ENCODE data around the gene CCL14. TPM values are rescaled to one million over a fixed set of nuclear protein-coding genes. Genes with fewer than 3 reads are reported as not detected.

CCL14 gene
- total and polyA plus RNA-seq, 2 donors from 2014 or later = 14.2 to 134 TPM

DNA sequence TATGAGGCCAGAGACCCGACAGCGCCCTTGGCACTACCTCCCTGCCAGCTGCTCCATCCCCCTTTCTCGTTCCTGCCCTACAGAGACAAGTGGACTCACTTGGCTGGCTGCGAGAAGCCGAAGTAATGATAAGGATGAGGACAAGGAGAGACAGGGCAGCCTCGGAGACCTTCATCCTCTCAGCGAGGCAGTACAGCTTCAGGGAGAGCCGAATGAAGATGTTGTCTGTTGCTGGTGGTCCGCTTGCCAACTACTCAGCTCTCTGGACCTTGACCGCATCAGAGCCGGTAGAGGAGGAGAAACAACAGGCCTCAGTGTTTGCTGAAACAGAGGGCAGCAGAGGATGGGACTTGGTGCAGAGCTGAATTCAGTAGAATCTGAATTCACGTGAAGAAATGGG, 5.3 kb downstream of the CCL14 start, which contains the start of gene CCL16:
CCL16 (minus strand) TSS at position 252 of the 400 bp plus-strand sequence; CDS start at position 175, 77 bp downstream.
- Histone ChIP-seq H3K4me3 (ENCODE audit: low read length in 3 of 3) (no peak within 1 kb of the TSS), H3K4me1 (ENCODE audit: control insufficient read depth in 2 of 3, insufficient read depth in 2 of 3, low read depth in 1 of 3, low read length in 3 of 3) (no peaks in the 10 kb centered on the region), H3K9ac (ENCODE audit: low read length in 3 of 3) (no peak within 1 kb of the TSS), H3K9me3 (ENCODE audit: control insufficient read depth in 2 of 3, insufficient read depth in 1 of 3, low read length in 3 of 3) (no peaks in the 10 kb centered on the region), H3K36me3 (ENCODE audit: control insufficient read depth in 2 of 3, insufficient read depth in 3 of 3, low read length in 3 of 3) (no peaks in the 10 kb centered on the region), H3K27ac (ENCODE audit: low read depth in 2 of 2, low read length in 2 of 2) (no peak within 1 kb of the TSS), H3K27me3 (ENCODE audit: control insufficient read depth, insufficient read depth, low read length) (no peaks in the 10 kb centered on the region)
- no peak for DNase-seq
- FAIRE-seq = no peak
- intact Hi-C loops (cut with DNase I) = no loop called here
- TF ChIP-seq, protein P1, sequence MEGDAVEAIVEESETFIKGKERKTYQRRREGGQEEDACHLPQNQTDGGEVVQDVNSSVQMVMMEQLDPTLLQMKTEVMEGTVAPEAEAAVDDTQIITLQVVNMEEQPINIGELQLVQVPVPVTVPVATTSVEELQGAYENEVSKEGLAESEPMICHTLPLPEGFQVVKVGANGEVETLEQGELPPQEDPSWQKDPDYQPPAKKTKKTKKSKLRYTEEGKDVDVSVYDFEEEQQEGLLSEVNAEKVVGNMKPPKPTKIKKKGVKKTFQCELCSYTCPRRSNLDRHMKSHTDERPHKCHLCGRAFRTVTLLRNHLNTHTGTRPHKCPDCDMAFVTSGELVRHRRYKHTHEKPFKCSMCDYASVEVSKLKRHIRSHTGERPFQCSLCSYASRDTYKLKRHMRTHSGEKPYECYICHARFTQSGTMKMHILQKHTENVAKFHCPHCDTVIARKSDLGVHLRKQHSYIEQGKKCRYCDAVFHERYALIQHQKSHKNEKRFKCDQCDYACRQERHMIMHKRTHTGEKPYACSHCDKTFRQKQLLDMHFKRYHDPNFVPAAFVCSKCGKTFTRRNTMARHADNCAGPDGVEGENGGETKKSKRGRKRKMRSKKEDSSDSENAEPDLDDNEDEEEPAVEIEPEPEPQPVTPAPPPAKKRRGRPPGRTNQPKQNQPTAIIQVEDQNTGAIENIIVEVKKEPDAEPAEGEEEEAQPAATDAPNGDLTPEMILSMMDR (IDR thresholded peaks at IDR 0.05; ENCODE audit: borderline replicate concordance, extremely low read depth, insufficient read depth) = no peak

DNA sequence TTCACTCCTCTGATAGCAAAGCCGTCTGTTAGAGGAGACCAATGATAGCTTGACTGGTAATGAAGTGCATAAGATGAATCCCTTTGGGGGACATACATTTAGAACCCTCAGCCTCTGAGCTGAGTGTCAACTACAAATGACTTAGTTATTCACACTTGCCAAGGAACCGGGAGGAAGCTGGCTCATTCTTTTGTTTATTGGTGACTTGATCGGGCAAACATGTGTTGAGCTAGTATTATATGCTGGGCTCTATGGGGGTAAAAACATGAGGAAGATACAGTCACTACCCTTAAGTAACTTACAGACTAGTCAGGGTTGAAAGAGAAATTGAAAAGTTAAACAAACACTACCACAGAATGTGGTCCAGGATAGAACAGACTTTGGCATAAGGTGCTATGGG, 8.2 kb downstream of the CCL14 start:
- Histone ChIP-seq H3K36me3 (ENCODE audit: control insufficient read depth in 2 of 3, insufficient read depth in 3 of 3, low read length in 3 of 3) (no peaks in the 10 kb centered on the region), H3K9ac (ENCODE audit: low read length in 3 of 3) (no peak overlapping the region), H3K9me3 (ENCODE audit: control insufficient read depth in 2 of 3, insufficient read depth in 1 of 3, low read length in 3 of 3) (no peaks in the 10 kb centered on the region), H3K4me3 (ENCODE audit: low read length in 3 of 3) (no peak overlapping the region), H3K4me1 (ENCODE audit: control insufficient read depth in 2 of 3, insufficient read depth in 2 of 3, low read depth in 1 of 3, low read length in 3 of 3) (peaks cover 0 to 8% (median 5%) of the 10 kb centered on the region in 3 donors), H3K27ac (ENCODE audit: low read depth in 2 of 2, low read length in 2 of 2) (no peak overlapping the region), H3K27me3 (ENCODE audit: control insufficient read depth, insufficient read depth, low read length) (no peaks in the 10 kb centered on the region)
- intact Hi-C loops (cut with DNase I) = no loop called here
- TF ChIP-seq, protein P1 (IDR thresholded peaks at IDR 0.05; ENCODE audit: borderline replicate concordance, extremely low read depth, insufficient read depth) = no peak
- FAIRE-seq = no peak
- no peak for DNase-seq

DNA sequence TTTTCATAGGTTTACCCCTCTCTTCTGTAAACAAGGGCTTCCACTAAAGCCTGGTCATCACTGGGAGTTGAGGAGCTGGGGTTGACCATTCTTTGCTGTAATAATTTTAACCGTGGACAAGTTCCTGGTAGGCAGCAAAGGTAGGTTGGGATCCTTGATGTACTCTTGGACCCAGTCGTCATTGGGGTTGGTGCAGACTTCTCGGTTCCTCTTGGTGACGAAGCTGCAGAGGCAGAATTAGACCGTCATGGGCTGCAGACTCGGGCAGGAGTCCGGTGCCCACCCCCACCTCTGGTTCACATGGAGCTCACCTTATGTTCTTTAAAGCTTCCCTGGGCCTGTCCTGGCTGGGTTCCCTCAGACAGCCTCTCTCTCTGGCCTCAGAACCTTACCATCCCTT, 9.0 kb downstream of the CCL14 start:
- FAIRE-seq (no peak), DNase-seq (no peak)
- Histone ChIP-seq H3K27ac (ENCODE audit: low read depth in 2 of 2, low read length in 2 of 2) (no peak overlapping the region), H3K27me3 (ENCODE audit: control insufficient read depth, insufficient read depth, low read length) (no peaks in the 10 kb centered on the region), H3K9me3 (ENCODE audit: control insufficient read depth in 2 of 3, insufficient read depth in 1 of 3, low read length in 3 of 3) (no peaks in the 10 kb centered on the region), H3K4me1 (ENCODE audit: control insufficient read depth in 2 of 3, insufficient read depth in 2 of 3, low read depth in 1 of 3, low read length in 3 of 3) (peaks cover 0 to 13% (median 12%) of the 10 kb centered on the region in 3 donors), H3K9ac (ENCODE audit: low read length in 3 of 3) (no peak overlapping the region), H3K4me3 (ENCODE audit: low read length in 3 of 3) (no peak overlapping the region), H3K36me3 (ENCODE audit: control insufficient read depth in 2 of 3, insufficient read depth in 3 of 3, low read length in 3 of 3) (no peaks in the 10 kb centered on the region)
- TF ChIP-seq, protein P1 (IDR thresholded peaks at IDR 0.05; ENCODE audit: borderline replicate concordance, extremely low read depth, insufficient read depth) = no peak
- intact Hi-C loops (cut with DNase I) = no loop called here
